Measurements from ENCODE around the gene CD86. TPM values are rescaled to one million over a fixed set of nuclear protein-coding genes. Genes with fewer than 3 reads are reported as not detected.

Gene CD86
- total RNA-seq, 1 donor from 2014 or later = not detected

- Mint-ChIP-seq H3K4me3 (ENCODE audit: unreplicated experiment) (no peak overlapping the region), H3K9me3 (ENCODE audit: unreplicated experiment) (no peaks in the 10 kb centered on the region), H3K36me3 (ENCODE audit: low read depth, unreplicated experiment) (no peaks in the 10 kb centered on the region), H3K27me3 (ENCODE audit: low read depth, unreplicated experiment) (no peaks in the 10 kb centered on the region), H3K4me1 (ENCODE audit: low read depth, unreplicated experiment) (peaks cover under 1% of the 10 kb centered on the region), H3K27ac (ENCODE audit: unreplicated experiment) (no peak overlapping the region)
- Histone ChIP-seq H3K4me2 (ENCODE audit: low read length) (no peak overlapping the region), H3K4me3 (ENCODE audit: insufficient read depth, low read depth, low read length) (no peak overlapping the region), H3K9me3 (ENCODE audit: insufficient read depth, low read depth, low read length) (no peaks in the 10 kb centered on the region), H3K27ac (ENCODE audit: low read depth, low read length) (no peak overlapping the region), H3K36me3 (ENCODE audit: insufficient read depth, low read length) (no peaks in the 10 kb centered on the region), H4K20me1 (ENCODE audit: insufficient read depth, low read length) (no peaks in the 10 kb centered on the region), H2AFZ (ENCODE audit: low read depth, low read length) (no peak overlapping the region), H3K27me3 (ENCODE audit: insufficient read depth, low read length) (no peaks in the 10 kb centered on the region), H3K9ac (ENCODE audit: low read length) (no peak overlapping the region), H3K4me1 (ENCODE audit: insufficient read depth, low read length) (no peaks in the 10 kb centered on the region), H3K79me2 (ENCODE audit: insufficient read depth, low read length) (no peaks in the 10 kb centered on the region)
- TF ChIP-seq CTCF (IDR thresholded peaks at IDR 0.05; ENCODE audit: insufficient read depth, low read depth, low read length) (no peak), EZH2 (IDR thresholded peaks at IDR 0.05; ENCODE audit: insufficient read depth, low read length) (no peak)
- FAIRE-seq (no peak), DNase-seq (ENCODE audit: low read depth) (no peak)
Observed at GRCh38 chr3:122098611-122099010, 43.4 kb downstream of the CD86 start.

- no peak overlapping the region for H3K9ac ChIP-seq (ENCODE audit: low read length)
- no peak overlapping the region for H3K4me3 ChIP-seq (ENCODE audit: insufficient read depth, low read depth, low read length)
- H3K4me3 Mint-ChIP-seq (ENCODE audit: unreplicated experiment) = no peak overlapping the region
- no peaks in the 10 kb centered on the region for H3K4me1 ChIP-seq (ENCODE audit: insufficient read depth, low read length)
- H3K9me3 Mint-ChIP-seq (ENCODE audit: unreplicated experiment) = no peaks in the 10 kb centered on the region
- peaks cover 3% of the 10 kb centered on the region for H3K4me1 Mint-ChIP-seq (ENCODE audit: low read depth, unreplicated experiment)
- no peak overlapping the region for H3K27ac Mint-ChIP-seq (ENCODE audit: unreplicated experiment)
- TF ChIP-seq EZH2 (IDR thresholded peaks at IDR 0.05; ENCODE audit: insufficient read depth, low read length) = no peak
- no peak for TF ChIP-seq CTCF (IDR thresholded peaks at IDR 0.05; ENCODE audit: insufficient read depth, low read depth, low read length)
- FAIRE-seq = no peak
- DNase-seq (ENCODE audit: low read depth) = no peak
- no peaks in the 10 kb centered on the region for H3K27me3 ChIP-seq (ENCODE audit: insufficient read depth, low read length)
- no peak overlapping the region for H2AFZ ChIP-seq (ENCODE audit: low read depth, low read length)
- H3K79me2 ChIP-seq (ENCODE audit: insufficient read depth, low read length) = no peaks in the 10 kb centered on the region
- H3K9me3 ChIP-seq (ENCODE audit: insufficient read depth, low read depth, low read length) = no peaks in the 10 kb centered on the region
- no peak overlapping the region for H3K4me2 ChIP-seq (ENCODE audit: low read length)
- H3K27ac ChIP-seq (ENCODE audit: low read depth, low read length) = no peak overlapping the region
- no peaks in the 10 kb centered on the region for H4K20me1 ChIP-seq (ENCODE audit: insufficient read depth, low read length)
- H3K36me3 ChIP-seq (ENCODE audit: insufficient read depth, low read length) = no peaks in the 10 kb centered on the region
- H3K36me3 Mint-ChIP-seq (ENCODE audit: low read depth, unreplicated experiment) = no peaks in the 10 kb centered on the region
- no peaks in the 10 kb centered on the region for H3K27me3 Mint-ChIP-seq (ENCODE audit: low read depth, unreplicated experiment)
Observed at GRCh38 chr3:122099255-122099654, 44.1 kb downstream of the CD86 start.

GRCh38 chr3:122100083-122100482, 44.9 kb downstream of the CD86 start:
- H3K27ac ChIP-seq (ENCODE audit: low read depth, low read length) = no peak overlapping the region
- no peaks in the 10 kb centered on the region for H3K79me2 ChIP-seq (ENCODE audit: insufficient read depth, low read length)
- H3K4me3 ChIP-seq (ENCODE audit: insufficient read depth, low read depth, low read length) = no peak overlapping the region
- no peaks in the 10 kb centered on the region for H3K4me1 ChIP-seq (ENCODE audit: insufficient read depth, low read length)
- H3K36me3 ChIP-seq (ENCODE audit: insufficient read depth, low read length) = no peaks in the 10 kb centered on the region
- H2AFZ ChIP-seq (ENCODE audit: low read depth, low read length) = no peak overlapping the region
- FAIRE-seq = no peak
- TF ChIP-seq CTCF (IDR thresholded peaks at IDR 0.05; ENCODE audit: insufficient read depth, low read depth, low read length) (no peak), EZH2 (IDR thresholded peaks at IDR 0.05; ENCODE audit: insufficient read depth, low read length) (no peak)
- no peak overlapping the region for H3K4me2 ChIP-seq (ENCODE audit: low read length)
- peaks cover 3% of the 10 kb centered on the region for H3K4me1 Mint-ChIP-seq (ENCODE audit: low read depth, unreplicated experiment)
- H3K9me3 ChIP-seq (ENCODE audit: insufficient read depth, low read depth, low read length) = no peaks in the 10 kb centered on the region
- no peak for DNase-seq (ENCODE audit: low read depth)
- no peak overlapping the region for H3K27ac Mint-ChIP-seq (ENCODE audit: unreplicated experiment)
- no peaks in the 10 kb centered on the region for H3K36me3 Mint-ChIP-seq (ENCODE audit: low read depth, unreplicated experiment)
- no peaks in the 10 kb centered on the region for H3K9me3 Mint-ChIP-seq (ENCODE audit: unreplicated experiment)
- H3K4me3 Mint-ChIP-seq (ENCODE audit: unreplicated experiment) = no peak overlapping the region
- H3K27me3 Mint-ChIP-seq (ENCODE audit: low read depth, unreplicated experiment) = no peaks in the 10 kb centered on the region
- no peaks in the 10 kb centered on the region for H4K20me1 ChIP-seq (ENCODE audit: insufficient read depth, low read length)
- no peak overlapping the region for H3K9ac ChIP-seq (ENCODE audit: low read length)
- no peaks in the 10 kb centered on the region for H3K27me3 ChIP-seq (ENCODE audit: insufficient read depth, low read length)
